ENCODE data around the gene ZNF117. TPM values are rescaled to one million over a fixed set of nuclear protein-coding genes. Genes with fewer than 3 reads are reported as not detected.
"Not testable (repeated sequence)": the region's sequence is repeated elsewhere in the genome, so short reads cannot be mapped to it uniquely, and the experiment has no call there.

Gene ZNF117
- total RNA-seq = 6.0 and 10.0 TPM in 2 replicates
- 5.4 and 5.5 TPM in 2 replicates for polyA plus RNA-seq

- Histone ChIP-seq H3K4me3 (no peak within 1 kb of the TSS), H3K9me3 (ENCODE audit: low read depth) (no peaks in the 10 kb centered on the region), H3K4me1 (ENCODE audit: low read depth) (no peaks in the 10 kb centered on the region), H3K36me3 (peaks cover 9% of the 10 kb centered on the region), H3K27me3 (no peaks in the 10 kb centered on the region), H3K27ac (no peak within 1 kb of the TSS)
- TF ChIP-seq CTCF (IDR thresholded peaks at IDR 0.05; ENCODE audit: low read depth, low read length) = no peak
- no peak for DNase-seq (ENCODE audit: low read depth in 1 of 2, low spot score in 1 of 2)
Observed at GRCh38 chr7:64990936-64991335, at the start of gene ZNF117. ZNF117 (minus strand) TSS chr7:64991036.

- not testable (repeated sequence) for H3K9me3 ChIP-seq (ENCODE audit: low read depth); H3K27me3 ChIP-seq; H3K4me1 ChIP-seq (ENCODE audit: low read depth); H3K36me3 ChIP-seq
- H3K27ac ChIP-seq = peak overlapping the region; percentile 94
- peak; percentile 20 to 62 for DNase-seq (ENCODE audit: low read depth in 1 of 2, low spot score in 1 of 2)
- H3K4me3 ChIP-seq = peak overlapping the region; percentile 92
Observed at GRCh38 chr7:65038767-65039166, 47.9 kb upstream of the ZNF117 start.

GRCh38 chr7:65037740-65038688 is 47.2 kb upstream of the ZNF117 start:
- no peaks in the 10 kb centered on the region for H3K36me3 ChIP-seq
- peak overlapping the region; percentile 92 for H3K4me3 ChIP-seq
- no peaks in the 10 kb centered on the region for H3K9me3 ChIP-seq (ENCODE audit: low read depth)
- H3K27ac ChIP-seq = peak overlapping the region; percentile 94
- H3K4me1 ChIP-seq (ENCODE audit: low read depth) = peaks cover 6% of the 10 kb centered on the region
- peak; percentile 94 to 97 for DNase-seq (ENCODE audit: low read depth in 1 of 2, low spot score in 1 of 2)
- no peak for TF ChIP-seq CTCF (IDR thresholded peaks at IDR 0.05; ENCODE audit: low read depth, low read length)
- no peaks in the 10 kb centered on the region for H3K27me3 ChIP-seq

DNA sequence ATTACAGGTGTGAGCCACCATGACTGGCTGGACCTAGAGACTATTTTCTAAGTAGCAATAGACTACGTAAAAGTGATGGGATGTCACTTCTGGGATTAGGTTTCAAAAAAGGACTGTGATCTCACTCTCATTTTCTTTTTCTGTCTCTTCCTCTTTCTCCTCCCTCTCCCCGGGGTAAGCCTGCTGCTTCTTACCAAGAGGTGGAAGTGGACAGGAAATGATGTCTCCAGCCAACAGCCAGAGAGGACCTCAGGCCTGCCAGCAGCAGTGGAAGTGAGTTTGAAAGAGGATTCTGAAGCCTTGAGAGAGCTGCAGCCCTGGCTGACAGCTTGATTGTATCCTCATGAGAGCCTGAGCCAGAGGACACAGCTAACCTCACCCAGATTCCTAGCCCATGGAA is 45.7 kb upstream of the ZNF117 start:
- H3K27ac ChIP-seq; H3K27me3 ChIP-seq; H3K9me3 ChIP-seq (ENCODE audit: low read depth); H3K36me3 ChIP-seq; H3K4me3 ChIP-seq; H3K4me1 ChIP-seq (ENCODE audit: low read depth): not testable (repeated sequence)
- DNase-seq (ENCODE audit: low read depth in 1 of 2, low spot score in 1 of 2) = peak in 1 of 2 donors; percentile 67

DNA sequence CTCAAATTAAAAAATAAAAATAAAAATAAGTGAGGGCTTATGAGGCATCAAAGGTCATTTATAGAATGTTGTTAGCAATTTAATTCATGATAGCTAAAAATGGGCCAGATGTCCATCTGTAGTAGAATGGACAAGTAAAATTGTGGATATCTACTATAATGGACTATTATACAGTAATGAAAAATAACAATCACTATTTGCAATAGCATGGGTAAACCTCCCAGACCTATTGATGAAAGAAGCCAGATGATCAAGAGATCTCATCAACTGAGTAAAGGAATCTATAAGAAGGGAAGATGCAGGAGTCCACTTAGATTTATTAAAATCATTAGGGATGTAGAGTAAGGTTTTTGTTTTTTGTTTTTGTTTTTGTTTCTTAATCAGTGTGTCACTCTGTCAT is 44.6 kb upstream of the ZNF117 start:
- not testable (repeated sequence) for H3K9me3 ChIP-seq (ENCODE audit: low read depth); H3K36me3 ChIP-seq; H3K4me1 ChIP-seq (ENCODE audit: low read depth); DNase-seq (ENCODE audit: low read depth in 1 of 2, low spot score in 1 of 2); H3K4me3 ChIP-seq; H3K27ac ChIP-seq; H3K27me3 ChIP-seq

GRCh38 chr7:65034120-65034782 is 43.4 kb upstream of the ZNF117 start:
- H3K4me1 ChIP-seq (ENCODE audit: low read depth); H3K36me3 ChIP-seq; H3K27me3 ChIP-seq; H3K27ac ChIP-seq; H3K9me3 ChIP-seq (ENCODE audit: low read depth); H3K4me3 ChIP-seq: not testable (repeated sequence)
- DNase-seq (ENCODE audit: low read depth in 1 of 2, low spot score in 1 of 2) = peak in 1 of 2 donors; percentile 88

GRCh38 chr7:65033391-65033790 is 42.6 kb upstream of the ZNF117 start:
- not testable (repeated sequence) for DNase-seq (ENCODE audit: low read depth in 1 of 2, low spot score in 1 of 2); H3K36me3 ChIP-seq; H3K4me1 ChIP-seq (ENCODE audit: low read depth); H3K9me3 ChIP-seq (ENCODE audit: low read depth); H3K4me3 ChIP-seq; H3K27me3 ChIP-seq; H3K27ac ChIP-seq

DNA sequence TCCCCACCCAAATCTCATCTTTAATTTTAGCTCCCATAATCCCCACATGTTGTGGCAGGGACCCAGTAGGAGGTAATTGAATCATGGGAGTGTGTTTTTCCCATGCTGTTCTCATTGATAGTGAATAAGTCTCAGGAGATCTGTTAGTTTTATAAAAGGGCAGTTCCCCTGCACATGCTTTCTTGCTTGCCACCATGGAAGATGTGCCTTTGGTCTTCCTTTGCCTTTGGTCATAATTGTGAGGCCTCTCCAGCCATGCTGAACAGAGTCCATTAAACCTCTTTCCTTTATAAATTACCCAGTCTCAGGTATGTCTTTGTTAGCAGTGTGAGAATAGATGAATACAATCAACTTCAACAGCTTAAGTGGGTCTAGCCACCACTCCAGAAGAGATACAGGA is 34.2 kb upstream of the ZNF117 start:
- not testable (repeated sequence) for H3K27ac ChIP-seq; H3K27me3 ChIP-seq; H3K9me3 ChIP-seq (ENCODE audit: low read depth); DNase-seq (ENCODE audit: low read depth in 1 of 2, low spot score in 1 of 2); H3K36me3 ChIP-seq; H3K4me1 ChIP-seq (ENCODE audit: low read depth); H3K4me3 ChIP-seq

- peak in 1 of 2 donors; percentile 75 for DNase-seq (ENCODE audit: low read depth in 1 of 2, low spot score in 1 of 2)
- H3K27me3 ChIP-seq; H3K36me3 ChIP-seq; H3K9me3 ChIP-seq (ENCODE audit: low read depth); H3K4me1 ChIP-seq (ENCODE audit: low read depth); H3K27ac ChIP-seq; H3K4me3 ChIP-seq: not testable (repeated sequence)
Observed at GRCh38 chr7:65020978-65021377, 30.1 kb upstream of the ZNF117 start.

GRCh38 chr7:65009881-65010280 is 19.0 kb upstream of the ZNF117 start:
- not testable (repeated sequence) for H3K9me3 ChIP-seq (ENCODE audit: low read depth); DNase-seq (ENCODE audit: low read depth in 1 of 2, low spot score in 1 of 2); H3K4me1 ChIP-seq (ENCODE audit: low read depth); H3K36me3 ChIP-seq; H3K27ac ChIP-seq; H3K4me3 ChIP-seq; H3K27me3 ChIP-seq

- not testable (repeated sequence) for DNase-seq (ENCODE audit: low read depth in 1 of 2, low spot score in 1 of 2); H3K27ac ChIP-seq; H3K27me3 ChIP-seq; H3K36me3 ChIP-seq; H3K4me1 ChIP-seq (ENCODE audit: low read depth); H3K4me3 ChIP-seq; H3K9me3 ChIP-seq (ENCODE audit: low read depth)
Observed at GRCh38 chr7:65009394-65009793, 18.6 kb upstream of the ZNF117 start.

DNA sequence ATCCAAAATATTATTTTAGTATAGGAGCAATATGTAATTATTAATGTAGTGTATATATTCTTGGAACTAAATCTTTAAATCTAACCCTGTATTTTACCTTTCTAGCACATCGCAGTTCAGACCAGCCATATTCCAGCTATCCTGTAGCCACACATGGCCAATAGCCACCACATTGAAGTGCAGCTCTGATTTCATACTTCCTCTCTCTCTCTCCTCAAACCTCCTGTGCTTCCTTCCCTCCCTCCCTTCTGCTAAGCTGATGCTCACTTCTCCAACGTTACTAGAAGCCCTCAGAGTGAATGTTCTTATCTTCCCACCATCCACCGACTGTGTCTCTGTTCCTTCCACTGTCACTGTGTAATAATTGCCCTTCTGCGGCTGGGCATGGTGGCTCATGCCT is 16.2 kb upstream of the ZNF117 start:
- Histone ChIP-seq H3K4me3 (peak overlapping the region; percentile 77), H3K27ac (peak overlapping the region; percentile 26)
- not testable (repeated sequence) for H3K27me3 ChIP-seq; H3K36me3 ChIP-seq; H3K9me3 ChIP-seq (ENCODE audit: low read depth); H3K4me1 ChIP-seq (ENCODE audit: low read depth)
- DNase-seq (ENCODE audit: low read depth in 1 of 2, low spot score in 1 of 2) = peak in 1 of 2 donors; percentile 31
